ENCODE data around the gene TRAF7. TPM values are rescaled to one million over a fixed set of nuclear protein-coding genes. Genes with fewer than 3 reads are reported as not detected.
A peak's percentile ranks its signal among the peaks of the same experiment; 100 is the strongest.
"Not testable (repeated sequence)": the region's sequence is repeated elsewhere in the genome, so short reads cannot be mapped to it uniquely, and the experiment has no call there.

Gene TRAF7
- total RNA-seq, 4 donors from 2014 or later: 15.3 to 97.1 (median 51.7) TPM

DNA sequence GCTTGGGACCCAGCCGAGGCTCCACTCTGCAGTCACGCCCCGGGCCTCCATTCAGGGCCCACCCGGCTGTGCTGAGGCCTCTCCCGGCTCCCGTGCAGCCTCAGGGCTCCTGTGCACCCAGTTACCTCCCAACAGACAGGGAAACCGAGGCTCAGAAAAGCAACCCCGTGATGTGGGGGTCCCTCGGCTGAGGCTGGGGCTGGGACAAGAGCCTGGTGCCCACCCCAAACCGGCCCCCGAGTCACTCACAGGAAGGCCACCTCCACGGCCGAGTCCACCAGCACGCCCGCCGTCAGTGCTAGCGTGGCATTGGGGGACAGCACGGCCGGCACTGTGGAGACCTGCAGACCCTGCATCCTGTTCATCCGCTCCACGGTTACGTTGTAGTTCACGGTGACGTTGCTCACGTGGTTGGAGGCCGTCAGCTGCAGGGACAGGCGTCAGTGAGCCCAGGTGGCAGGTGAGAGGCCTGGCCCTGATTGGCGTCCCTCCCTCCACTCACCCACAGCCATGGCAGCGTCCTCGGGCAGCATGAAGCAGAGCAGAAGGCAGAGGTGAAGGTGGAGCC lies 43.0 kb upstream of the TRAF7 start:
- H3K4me3 ChIP-seq; intact Hi-C loops (cut with DNase I; ENCODE audit: low total_unique reads); H3K27me3 ChIP-seq; H3K36me3 ChIP-seq; H3K4me1 ChIP-seq; H3K27ac ChIP-seq; DNase-seq; H3K9me3 ChIP-seq: not testable (repeated sequence)

DNA sequence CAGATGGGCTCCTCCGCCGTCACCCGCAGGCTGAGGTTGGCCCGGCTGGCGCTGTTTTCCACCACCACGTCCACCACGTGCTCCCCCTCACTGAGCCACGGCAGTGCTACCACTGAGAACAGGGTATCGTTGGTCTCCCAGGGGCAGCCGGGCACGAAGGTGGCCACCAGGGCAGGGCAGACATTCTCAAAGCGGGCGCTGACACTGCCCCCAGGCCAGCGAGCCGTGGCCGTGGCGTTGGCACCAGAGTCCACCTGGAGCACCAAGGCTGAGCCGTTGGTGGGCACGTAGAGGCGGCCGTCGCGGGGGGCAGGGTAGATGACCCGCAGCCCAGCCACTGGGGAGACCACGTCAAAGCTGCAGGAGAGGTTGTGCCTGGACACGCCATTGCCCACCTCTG lies 41.4 kb upstream of the TRAF7 start:
- DNase-seq; intact Hi-C loops (cut with DNase I; ENCODE audit: low total_unique reads); H3K4me1 ChIP-seq; H3K27me3 ChIP-seq; H3K27ac ChIP-seq; H3K36me3 ChIP-seq; H3K9me3 ChIP-seq; H3K4me3 ChIP-seq: not testable (repeated sequence)

DNA sequence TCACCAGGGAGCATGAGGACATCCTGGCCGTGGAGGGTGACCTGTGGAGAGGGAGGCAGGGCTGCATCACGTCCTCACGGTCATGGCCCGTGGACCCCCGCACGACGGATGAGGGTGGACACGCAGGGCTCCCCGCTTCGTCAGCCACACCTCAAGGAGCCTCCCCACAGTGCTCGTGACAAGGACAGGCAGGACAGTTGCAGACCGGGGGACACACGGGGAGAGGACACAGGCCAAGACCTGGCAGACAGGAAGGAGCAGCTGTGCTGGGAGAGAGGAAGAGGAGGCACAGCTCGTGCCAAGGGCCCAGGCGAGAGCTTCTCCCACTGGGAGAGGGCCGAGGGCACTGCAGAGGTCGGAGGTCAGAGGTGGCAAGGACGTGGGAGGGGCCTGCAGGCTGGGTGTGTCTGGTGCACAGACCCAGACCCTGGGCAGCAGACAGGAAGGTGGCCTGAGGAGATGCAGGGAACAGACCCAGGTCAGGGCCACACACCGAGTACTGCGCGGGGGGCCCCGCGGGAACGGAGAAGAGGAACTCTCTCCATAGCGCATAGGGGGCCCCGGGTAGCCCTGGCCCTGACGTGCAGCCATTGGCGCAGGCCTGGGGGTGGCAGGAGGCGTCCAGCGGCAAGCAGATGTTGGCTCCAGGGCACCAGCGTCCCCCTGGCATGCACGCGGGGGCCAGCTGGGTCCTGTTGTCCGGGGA lies 40.5 kb upstream of the TRAF7 start:
- H3K27ac ChIP-seq; intact Hi-C loops (cut with DNase I; ENCODE audit: low total_unique reads); H3K36me3 ChIP-seq; H3K4me3 ChIP-seq; H3K4me1 ChIP-seq; H3K27me3 ChIP-seq; DNase-seq; H3K9me3 ChIP-seq: not testable (repeated sequence)

DNA sequence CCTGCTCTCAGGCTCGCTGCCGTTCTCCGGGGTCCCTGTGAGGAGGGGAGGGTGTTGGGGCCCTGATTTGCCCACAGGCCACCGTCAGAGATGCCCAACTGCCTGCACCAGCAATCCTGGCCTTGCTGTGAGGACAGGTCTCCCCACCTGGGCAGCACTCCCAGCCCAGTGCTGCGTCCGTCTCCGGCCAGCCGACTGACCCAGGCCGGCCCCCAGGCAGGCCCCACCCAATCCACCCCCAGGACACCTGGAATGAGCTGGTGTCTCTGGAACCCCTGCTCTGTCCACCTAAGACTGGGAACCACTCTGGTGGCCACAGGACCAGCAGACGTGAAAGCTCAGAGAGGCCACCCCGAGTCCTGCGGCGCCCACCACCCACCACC lies 40.0 kb upstream of the TRAF7 start:
- H3K36me3 ChIP-seq: no peaks in the 10 kb centered on the region
- no peak overlapping the region for H3K4me3 ChIP-seq
- H3K9me3 ChIP-seq: no peaks in the 10 kb centered on the region
- no peak overlapping the region for H3K27ac ChIP-seq
- no peak for DNase-seq
- intact Hi-C loops (cut with DNase I; ENCODE audit: low total_unique reads): no loop called here
- H3K27me3 ChIP-seq: no peaks in the 10 kb centered on the region
- no peak for TF ChIP-seq POLR2A (IDR thresholded peaks at IDR 0.05)
- TF ChIP-seq, protein P1, sequence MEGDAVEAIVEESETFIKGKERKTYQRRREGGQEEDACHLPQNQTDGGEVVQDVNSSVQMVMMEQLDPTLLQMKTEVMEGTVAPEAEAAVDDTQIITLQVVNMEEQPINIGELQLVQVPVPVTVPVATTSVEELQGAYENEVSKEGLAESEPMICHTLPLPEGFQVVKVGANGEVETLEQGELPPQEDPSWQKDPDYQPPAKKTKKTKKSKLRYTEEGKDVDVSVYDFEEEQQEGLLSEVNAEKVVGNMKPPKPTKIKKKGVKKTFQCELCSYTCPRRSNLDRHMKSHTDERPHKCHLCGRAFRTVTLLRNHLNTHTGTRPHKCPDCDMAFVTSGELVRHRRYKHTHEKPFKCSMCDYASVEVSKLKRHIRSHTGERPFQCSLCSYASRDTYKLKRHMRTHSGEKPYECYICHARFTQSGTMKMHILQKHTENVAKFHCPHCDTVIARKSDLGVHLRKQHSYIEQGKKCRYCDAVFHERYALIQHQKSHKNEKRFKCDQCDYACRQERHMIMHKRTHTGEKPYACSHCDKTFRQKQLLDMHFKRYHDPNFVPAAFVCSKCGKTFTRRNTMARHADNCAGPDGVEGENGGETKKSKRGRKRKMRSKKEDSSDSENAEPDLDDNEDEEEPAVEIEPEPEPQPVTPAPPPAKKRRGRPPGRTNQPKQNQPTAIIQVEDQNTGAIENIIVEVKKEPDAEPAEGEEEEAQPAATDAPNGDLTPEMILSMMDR (IDR thresholded peaks at IDR 0.05): no peak
- no peaks in the 10 kb centered on the region for H3K4me1 ChIP-seq

DNA sequence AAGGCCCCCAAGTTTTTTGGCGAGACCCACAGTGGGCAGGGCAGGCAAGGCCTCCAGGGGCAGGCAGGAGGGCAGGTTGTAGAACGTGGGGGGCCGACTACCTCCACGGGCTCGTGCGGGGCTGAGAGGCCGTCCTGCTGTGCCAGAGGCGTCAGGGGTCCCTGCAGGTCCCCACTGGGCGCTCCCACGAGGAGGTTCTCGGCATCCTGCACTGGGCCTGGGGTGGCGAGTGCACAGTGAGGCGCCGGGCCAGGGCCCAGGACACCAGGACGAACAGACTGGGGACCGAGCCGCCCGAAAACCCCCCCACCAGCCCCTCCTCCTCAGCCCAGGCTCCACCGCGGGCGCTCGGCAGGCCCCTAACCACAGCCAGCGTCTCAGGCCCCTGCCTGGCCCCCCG lies 39.2 kb upstream of the TRAF7 start:
- H3K4me1 ChIP-seq; H3K36me3 ChIP-seq; DNase-seq; H3K27me3 ChIP-seq; H3K9me3 ChIP-seq; intact Hi-C loops (cut with DNase I; ENCODE audit: low total_unique reads); H3K4me3 ChIP-seq: not testable (repeated sequence)
- peak overlapping the region in 1 of 2 donors; percentile 11 for H3K27ac ChIP-seq

DNA sequence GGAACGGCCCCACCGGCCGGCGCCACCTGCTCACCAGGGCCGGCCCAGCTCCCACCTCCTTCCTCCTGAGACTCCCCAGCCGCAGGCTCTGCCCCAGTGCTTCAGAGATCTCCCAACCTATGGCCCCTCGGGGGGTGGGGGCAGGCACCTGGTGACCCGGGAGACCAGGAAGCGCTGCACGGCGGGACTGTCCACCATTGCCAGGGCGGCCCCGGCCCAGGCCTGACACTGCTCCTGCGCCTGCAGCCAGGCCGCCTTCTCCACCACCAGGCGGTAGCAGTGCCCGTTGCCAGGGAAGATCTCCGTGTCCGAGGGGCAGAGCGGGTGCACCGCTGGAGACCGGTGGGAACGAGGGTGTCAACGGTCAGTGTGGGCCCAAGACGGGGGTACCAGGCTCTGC lies 38.2 kb upstream of the TRAF7 start:
- H3K4me1 ChIP-seq; H3K9me3 ChIP-seq; H3K27me3 ChIP-seq; intact Hi-C loops (cut with DNase I; ENCODE audit: low total_unique reads); DNase-seq; H3K36me3 ChIP-seq; H3K4me3 ChIP-seq: not testable (repeated sequence)
- peak overlapping the region in 1 of 2 donors; percentile 11 for H3K27ac ChIP-seq

DNA sequence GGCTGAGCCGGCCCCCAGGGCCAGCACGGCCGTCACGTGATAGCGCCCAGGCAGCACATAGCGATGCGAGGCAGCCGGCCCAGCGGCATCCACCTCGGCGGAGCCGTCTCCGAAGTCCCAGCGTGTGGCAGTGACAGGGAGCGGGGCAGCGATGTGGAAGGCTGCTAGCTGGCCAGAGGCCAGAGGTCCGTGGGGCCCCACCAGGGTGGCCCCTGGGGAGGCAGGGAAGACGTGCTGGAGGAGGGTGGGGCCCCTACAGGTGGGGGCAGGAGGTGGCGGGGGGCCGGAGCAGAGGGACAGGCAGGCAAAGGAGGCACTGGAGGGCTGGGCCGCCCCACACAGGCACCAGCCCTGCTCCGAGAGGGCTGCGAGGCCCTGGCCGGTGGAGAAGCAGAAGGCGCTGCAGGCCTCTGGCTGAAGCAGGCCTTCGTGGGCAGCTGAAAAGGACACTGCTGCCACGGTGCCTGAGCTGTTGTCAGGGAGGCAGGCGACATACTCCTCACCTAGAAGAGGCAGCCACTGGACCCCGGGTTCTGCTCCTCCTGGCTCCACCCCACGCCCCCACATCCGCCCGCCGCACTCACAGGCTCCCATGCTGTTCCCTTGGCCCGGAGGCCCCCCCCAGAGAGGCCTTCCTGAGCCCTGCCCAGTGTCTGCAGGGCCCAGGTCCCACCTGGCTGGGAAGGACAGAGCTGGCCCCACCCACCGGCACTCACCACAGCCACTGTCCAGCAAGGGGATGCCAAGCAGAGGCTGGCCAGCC lies 37.4 kb upstream of the TRAF7 start:
- DNase-seq; H3K36me3 ChIP-seq; H3K4me3 ChIP-seq; intact Hi-C loops (cut with DNase I; ENCODE audit: low total_unique reads); H3K27ac ChIP-seq; H3K4me1 ChIP-seq; H3K9me3 ChIP-seq; H3K27me3 ChIP-seq: not testable (repeated sequence)

DNA sequence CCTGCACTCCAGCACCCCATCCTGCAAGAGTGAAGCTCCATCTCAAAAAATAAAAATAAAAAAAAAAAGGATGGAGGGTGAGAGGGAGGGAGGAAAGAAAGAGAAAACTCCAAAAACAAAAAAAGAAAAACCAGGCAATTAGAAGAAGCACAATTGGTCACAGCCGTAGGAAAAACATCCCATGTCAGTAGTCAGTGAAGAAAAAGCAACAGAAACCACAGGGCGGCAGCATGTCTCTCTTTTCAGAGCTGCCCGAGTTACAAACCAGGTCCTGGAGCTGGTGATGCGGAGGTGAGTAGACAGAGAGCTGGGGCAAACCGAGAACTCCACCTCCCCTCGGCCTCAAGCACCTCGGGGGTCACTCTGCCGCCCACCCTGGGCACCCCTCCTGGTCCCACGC lies 34.3 kb upstream of the TRAF7 start:
- TF ChIP-seq, protein P1 (IDR thresholded peaks at IDR 0.05): peak; percentile 37 to 70 (median 58)
- Histone ChIP-seq H3K4me3 (peak overlapping the region; percentile 8 to 29), H3K4me1 (peaks cover 0 to 31% of the 10 kb centered on the region in 2 donors), H3K27ac (peak overlapping the region; percentile 98)
- H3K9me3 ChIP-seq; intact Hi-C loops (cut with DNase I; ENCODE audit: low total_unique reads); H3K27me3 ChIP-seq; H3K36me3 ChIP-seq: not testable (repeated sequence)
- peak; percentile 67 to 81 for DNase-seq
